SK-N-MC (cell line): ENCODE data around the gene GET3.

ENCODE experiments used
- DNase-seq: peaks from one replicate; pipeline ENCODE4 v3.0.0-alpha.2; 2011; ENCODE audit warnings: low read depth, low spot score
- H3K27ac ChIP-seq: fragments of 200-600 bp; sonication (generic); 2 replicates; pipeline ENCODE4 v1.5.1; 2016; ENCODE audit warnings: mixed run types
- H3K36me3 ChIP-seq: fragments of 200-600 bp; sonication (generic); 2 replicates; pipeline ENCODE4 v1.6.1; 2017; ENCODE audit warnings: antibody characterized with exemption, low read length, mixed read lengths; ENCODE audit not compliant: insufficient read depth
- H3K4me3 ChIP-seq: fragments of 200-600 bp; sonication (generic); 2 replicates; pipeline ENCODE4 v1.5.1; 2016
- H3K9ac ChIP-seq: fragments of 200-600 bp; sonication (generic); 2 replicates; pipeline ENCODE4 v1.8.0; 2017; ENCODE audit warnings: mixed run types, mixed read lengths; ENCODE audit not compliant: insufficient read length
- H3K9me3 ChIP-seq: fragments of 200-600 bp; sonication (generic); 2 replicates; pipeline ENCODE4 v1.6.1; 2017; ENCODE audit warnings: low read depth, mild to moderate bottlenecking, antibody characterized with exemption, low read length, moderate library complexity, mixed read lengths
- EZH2 ChIP-seq: fragments of 200-600 bp; sonication (generic); IDR thresholded peaks from one replicate; pipeline ENCODE4 v1.6.1; 2017; ENCODE audit warnings: antibody characterized with exemption
- FOXP2 ChIP-seq: optimal IDR thresholded peaks from 2 replicates; pipeline ENCODE3; 2011; ENCODE audit warnings: mild to moderate bottlenecking, moderate library complexity; ENCODE audit not compliant: insufficient read depth; ENCODE audit errors: extremely low read length, control extremely low read depth
- POLR2AphosphoS5 ChIP-seq: IDR thresholded peaks from 2 replicates; pipeline ENCODE4 v1.6.1; 2012; ENCODE audit warnings: mild to moderate bottlenecking, low read depth, low read length, borderline replicate concordance

Gene GET3

GRCh38 chr19:12778905-12779161 lies 41.5 kb downstream of the GET3 start:
- peak overlapping the region; percentile 81 for H3K4me3 ChIP-seq

GRCh38 chr19:12779162-12779993 lies 42.1 kb downstream of the GET3 start:
- Histone ChIP-seq H3K4me3 (peak overlapping the region; percentile 81), H3K27ac (peak overlapping the region; percentile 90), H3K9me3 (no peaks in the 10 kb centered on the region), H3K9ac (peak overlapping the region; percentile 30), H3K36me3 (no peaks in the 10 kb centered on the region)
- no peak for TF ChIP-seq FOXP2
- no peak for TF ChIP-seq EZH2
- no peak for TF ChIP-seq POLR2AphosphoS5
- no peak for DNase-seq

More at GRCh38 chr19:12778905-12779161, 41.5 kb downstream of the GET3 start:
- Histone ChIP-seq H3K9me3 (no peaks in the 10 kb centered on the region), H3K27ac (peak overlapping the region; percentile 90), H3K9ac (peak overlapping the region; percentile 30), H3K36me3 (no peaks in the 10 kb centered on the region)
- TF ChIP-seq EZH2 (no peak), POLR2AphosphoS5 (0 out of 2 replicates have a peak, but pooled peaks have one; percentile 3), FOXP2 (no peak)
- DNase-seq: no peak

GRCh38 chr19:12782174-12782423 lies 44.8 kb downstream of the GET3 start:
- Histone ChIP-seq H3K4me3 (0 out of 2 replicates have a peak overlapping the region, but pooled peaks have one; percentile 84), H3K9me3 (no peaks in the 10 kb centered on the region), H3K9ac (no peak overlapping the region), H3K36me3 (no peaks in the 10 kb centered on the region), H3K27ac (peak overlapping the region; percentile 93)
- TF ChIP-seq EZH2 (no peak), FOXP2 (no peak), POLR2AphosphoS5 (no peak)
- no peak for DNase-seq

GRCh38 chr19:12782424-12783290 lies 45.4 kb downstream of the GET3 start:
- no peaks in the 10 kb centered on the region for H3K9me3 ChIP-seq
- peak overlapping the region; percentile 73 for H3K9ac ChIP-seq
- no peaks in the 10 kb centered on the region for H3K36me3 ChIP-seq
- DNase-seq: no peak
- H3K4me3 ChIP-seq: peak overlapping the region; percentile 84
- peak overlapping the region; percentile 93 for H3K27ac ChIP-seq
- TF ChIP-seq EZH2 (no peak), POLR2AphosphoS5 (peak; percentile 61), FOXP2 (no peak)

GRCh38 chr19:12783291-12783848 lies 46.1 kb downstream of the GET3 start:
- peak overlapping the region; percentile 73 for H3K9ac ChIP-seq
- TF ChIP-seq POLR2AphosphoS5 (no peak; the same call in 1 of the 2 replicates), EZH2 (no peak), FOXP2 (no peak)
- DNase-seq: no peak
- H3K36me3 ChIP-seq: no peaks in the 10 kb centered on the region
- no peaks in the 10 kb centered on the region for H3K9me3 ChIP-seq
- H3K4me3 ChIP-seq: peak overlapping the region; percentile 84
- H3K27ac ChIP-seq: peak overlapping the region; percentile 93

- Histone ChIP-seq H3K4me3 (no peak overlapping the region), H3K27ac (peak overlapping the region; percentile 93), H3K9ac (no peak overlapping the region), H3K36me3 (no peaks in the 10 kb centered on the region), H3K9me3 (no peaks in the 10 kb centered on the region)
- DNase-seq: no peak
- TF ChIP-seq POLR2AphosphoS5 (no peak), FOXP2 (no peak), EZH2 (no peak)
Observed at GRCh38 chr19:12783849-12784393, 46.6 kb downstream of the GET3 start.

GRCh38 chr19:12784394-12784870 lies 47.1 kb downstream of the GET3 start:
- H3K36me3 ChIP-seq: no peaks in the 10 kb centered on the region
- H3K27ac ChIP-seq: peak overlapping the region; percentile 93
- no peaks in the 10 kb centered on the region for H3K9me3 ChIP-seq
- no peak overlapping the region for H3K9ac ChIP-seq
- no peak for DNase-seq
- no peak overlapping the region for H3K4me3 ChIP-seq
- TF ChIP-seq EZH2 (no peak), FOXP2 (no peak), POLR2AphosphoS5 (no peak)

- Histone ChIP-seq H3K4me3 (no peak overlapping the region), H3K9ac (no peak overlapping the region), H3K9me3 (no peaks in the 10 kb centered on the region), H3K27ac (peak overlapping the region; percentile 93), H3K36me3 (no peaks in the 10 kb centered on the region)
- no peak for DNase-seq
- TF ChIP-seq POLR2AphosphoS5 (no peak), EZH2 (no peak), FOXP2 (no peak)
Observed at GRCh38 chr19:12784871-12785430, 47.7 kb downstream of the GET3 start.
